NCI-H510A (cell line): ENCODE data around the gene SIX3.

Experiments
- DNase-seq: peaks from one replicate; lab custom pipeline; 2025; lab: John Stamatoyannopoulos, UW

Gene SIX3

DNA sequence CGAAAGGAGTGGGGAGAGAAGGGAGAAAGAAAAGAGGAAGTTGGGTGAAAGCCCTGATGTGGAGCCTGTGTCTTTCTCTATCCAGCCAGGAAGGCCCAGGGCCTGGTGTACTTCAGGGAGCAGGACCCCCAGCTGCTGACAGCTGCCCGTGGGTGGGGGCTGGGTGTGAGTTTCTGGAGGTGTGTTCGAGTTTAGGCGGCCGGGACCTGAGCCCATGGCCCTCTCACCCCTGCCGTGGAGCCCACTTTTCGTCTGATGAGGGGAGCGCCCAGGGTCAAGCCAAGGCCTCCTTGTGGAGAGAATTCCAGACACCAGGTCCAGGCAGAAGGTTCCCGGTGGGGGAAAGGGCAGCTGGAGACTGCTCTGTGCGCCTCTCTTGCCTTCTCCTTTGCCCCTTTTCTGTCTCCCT, 2.2 kb downstream of the SIX3 start:
- DNase-seq: no peak

DNA sequence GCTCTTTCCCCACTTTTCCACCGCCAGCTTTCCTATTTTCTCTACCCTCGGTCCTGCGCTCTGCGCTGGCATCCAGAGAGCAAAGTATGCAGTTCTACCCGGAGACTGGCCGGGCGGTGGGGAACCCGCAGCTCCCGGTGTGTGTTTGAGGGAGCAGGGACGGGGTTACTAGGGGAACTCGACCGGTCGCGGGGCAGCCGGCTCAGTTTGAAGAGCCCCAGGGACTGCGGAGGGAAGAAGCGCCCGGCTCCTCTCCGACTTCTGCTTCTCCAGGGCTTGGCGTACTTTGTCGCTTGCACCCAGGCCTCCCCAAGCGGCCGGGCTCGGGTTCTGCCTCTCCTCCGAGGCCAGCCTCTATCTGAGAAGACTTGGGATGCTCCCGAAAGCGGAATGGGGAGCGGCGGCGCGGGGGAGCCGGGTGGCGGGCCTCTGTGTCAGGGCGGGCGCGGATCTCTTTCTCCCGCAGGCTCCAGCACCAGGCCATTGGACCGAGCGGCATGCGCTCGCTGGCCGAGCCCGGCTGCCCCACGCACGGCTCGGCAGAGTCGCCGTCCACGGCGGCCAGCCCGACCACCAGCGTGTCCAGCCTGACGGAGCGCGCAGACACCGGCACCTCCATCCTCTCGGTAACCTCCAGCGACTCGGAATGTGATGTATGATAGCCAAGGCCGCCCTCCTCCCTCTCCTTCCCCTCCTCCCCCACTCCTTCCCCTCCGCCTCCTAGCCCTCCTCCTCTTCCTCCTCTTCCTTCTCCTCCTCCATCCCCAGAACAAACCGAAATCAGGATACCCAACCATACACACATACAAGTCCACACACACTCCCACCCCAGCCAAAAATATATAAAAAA, 2.8 kb downstream of the SIX3 start:
- DNase-seq: no peak

DNA sequence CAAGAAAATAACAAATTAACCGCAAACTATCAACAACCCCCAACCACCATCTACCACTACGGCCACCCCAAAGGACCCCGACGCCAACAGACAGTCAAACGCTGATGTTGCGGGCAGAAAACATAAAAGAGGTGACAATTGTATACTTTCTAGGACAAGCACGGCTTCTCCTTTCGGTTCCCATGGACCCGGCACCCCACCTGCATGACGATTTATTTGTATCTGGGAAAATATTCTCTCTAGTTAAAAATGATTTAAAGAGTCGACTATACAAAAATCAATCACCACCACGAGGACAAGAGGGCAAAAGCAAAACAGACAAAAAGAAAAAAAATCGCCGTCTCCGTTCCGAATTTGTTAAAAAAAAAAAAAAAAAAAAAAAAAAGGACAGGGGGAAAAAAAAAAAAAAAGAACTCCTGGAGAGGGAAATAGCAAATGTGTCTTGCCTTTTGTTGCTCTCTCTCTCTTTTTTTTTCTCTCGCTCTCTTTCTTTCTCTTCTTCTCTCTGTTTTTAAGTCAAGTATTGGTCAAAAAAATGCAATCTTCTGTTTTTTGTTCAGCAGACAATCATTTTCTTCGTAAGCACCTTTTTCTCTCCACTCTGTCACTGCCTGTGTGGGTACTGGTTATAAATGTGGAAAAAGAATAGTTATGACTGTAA, 3.6 kb downstream of the SIX3 start:
- DNase-seq: no peak

DNA sequence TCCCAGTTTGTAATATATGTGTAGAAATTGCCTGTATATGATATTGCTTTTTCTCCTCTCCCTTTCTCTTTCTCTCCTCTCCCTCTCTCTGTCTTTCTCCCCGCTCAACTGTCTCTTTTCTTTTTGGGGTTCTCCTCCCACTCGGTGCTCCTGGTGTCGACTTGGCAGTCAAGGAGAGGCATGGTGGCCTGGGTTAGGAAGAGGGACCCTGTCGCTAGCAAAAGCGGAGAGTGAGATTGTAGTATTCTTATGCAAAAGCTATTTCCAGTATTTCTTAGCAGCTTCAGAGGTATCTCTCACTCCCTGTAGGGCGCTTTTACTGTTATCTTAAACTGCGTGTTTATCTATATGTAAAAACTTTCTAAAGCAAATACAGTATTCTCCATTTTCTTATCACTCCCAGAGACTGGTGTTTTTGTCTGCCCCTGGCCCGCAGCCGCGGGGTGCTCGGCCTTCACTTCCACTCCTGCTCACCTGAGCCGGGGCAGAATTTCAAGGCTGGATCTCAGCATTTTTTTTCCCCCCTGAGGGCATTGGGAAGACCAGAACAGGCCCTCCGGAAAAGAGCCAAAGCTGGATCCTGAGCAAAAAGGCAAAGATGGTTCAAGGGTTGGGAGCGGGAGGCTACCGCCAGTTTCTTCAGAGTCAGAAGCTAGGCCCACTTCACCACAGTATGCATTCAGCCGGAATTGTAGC, 4.3 kb downstream of the SIX3 start:
- DNase-seq: no peak

DNA sequence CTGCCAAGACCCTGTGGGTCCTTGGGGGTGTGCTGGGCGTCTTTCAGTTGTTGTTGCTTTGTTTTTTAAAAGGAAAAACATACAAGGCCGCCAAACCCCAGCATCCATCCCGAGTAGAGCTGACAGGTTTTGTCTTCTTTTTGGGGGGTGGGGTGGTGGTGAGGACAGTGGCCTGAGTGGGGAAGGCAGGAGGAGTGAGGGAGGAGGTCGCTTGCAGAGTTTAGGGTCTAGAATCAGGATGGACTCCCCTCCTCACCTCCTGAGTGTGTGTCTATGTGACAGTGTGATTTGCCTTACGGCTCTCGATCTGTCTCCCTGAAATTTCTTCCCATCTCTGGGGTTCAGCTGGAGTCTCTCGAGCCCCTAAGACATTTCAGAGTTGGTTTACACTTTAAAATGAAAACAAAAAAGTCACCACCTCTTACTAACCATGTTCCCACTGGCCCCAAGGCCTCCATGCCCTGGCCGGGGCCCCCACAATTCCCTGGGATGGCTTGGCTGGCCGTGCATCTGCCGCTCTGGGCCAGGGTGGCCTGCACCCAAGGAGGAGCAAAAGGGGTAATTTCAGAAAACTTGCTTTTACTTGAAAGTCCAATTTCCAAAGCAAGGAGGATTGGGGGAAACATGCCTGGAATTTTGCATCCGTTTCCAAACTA, 5.0 kb downstream of the SIX3 start:
- DNase-seq: no peak

DNA sequence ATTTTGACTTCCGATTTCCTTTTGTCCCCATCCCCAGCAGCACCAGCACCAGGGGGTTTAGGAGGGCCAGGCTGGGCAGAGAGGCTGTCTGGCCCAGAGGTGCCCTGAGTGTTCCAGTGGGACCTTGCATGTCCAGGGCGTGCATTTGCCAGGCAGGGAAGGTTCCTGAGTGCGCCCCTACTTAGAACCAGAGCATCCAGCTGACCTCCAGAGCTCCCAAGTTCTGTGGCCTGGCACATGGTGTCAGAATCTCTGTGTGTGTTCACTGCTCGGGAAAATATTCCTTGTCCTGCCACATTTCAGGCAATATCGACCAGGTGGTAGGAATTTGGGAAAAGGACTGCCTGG, 5.5 kb downstream of the SIX3 start:
- no peak for DNase-seq

DNA sequence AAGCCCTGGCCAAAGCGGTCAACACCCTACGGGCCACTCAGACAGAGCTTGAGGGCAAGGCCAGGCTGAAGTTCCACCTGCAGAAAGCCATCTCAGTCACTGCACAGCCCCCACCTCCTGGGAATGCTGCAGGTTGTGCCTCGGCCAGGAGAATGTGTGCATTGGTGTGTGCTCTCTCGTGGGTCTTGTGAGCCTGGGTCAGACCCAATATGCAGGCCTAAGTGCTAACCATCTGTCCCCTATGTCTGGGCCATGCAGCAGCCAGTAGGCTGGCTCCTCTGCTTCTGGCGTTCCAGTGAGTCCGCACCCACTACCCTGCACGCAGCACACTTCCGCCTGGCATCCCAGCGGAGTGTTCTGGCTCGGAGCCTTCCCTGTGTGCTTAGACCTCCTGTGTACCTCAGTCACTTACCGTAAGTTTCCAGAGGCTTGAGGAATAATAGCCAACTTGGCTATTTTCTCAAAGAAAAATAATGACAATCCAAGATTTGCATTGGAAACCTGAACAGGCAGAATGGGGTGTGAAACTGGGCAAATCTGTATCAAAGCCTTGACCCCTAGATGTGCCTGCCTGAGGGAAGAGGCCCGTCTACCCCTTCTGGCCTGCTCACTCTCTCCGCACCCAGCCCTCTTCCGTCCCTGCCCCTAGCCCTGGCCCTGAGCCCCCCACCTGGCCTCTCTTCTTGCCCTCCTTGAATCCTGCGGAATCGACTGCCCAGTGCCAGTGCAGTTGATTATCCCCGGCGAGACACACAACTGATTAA, 7.2 kb downstream of the SIX3 start:
- no peak for DNase-seq

GRCh38 chr2:44949329-44950151, 8.0 kb downstream of the SIX3 start:
- DNase-seq: peak; percentile 71

- no peak for DNase-seq
Observed at GRCh38 chr2:44950646-44951045, 9.1 kb downstream of the SIX3 start.

- DNase-seq: no peak
Observed at GRCh38 chr2:44951124-44951523, 9.6 kb downstream of the SIX3 start.

DNA sequence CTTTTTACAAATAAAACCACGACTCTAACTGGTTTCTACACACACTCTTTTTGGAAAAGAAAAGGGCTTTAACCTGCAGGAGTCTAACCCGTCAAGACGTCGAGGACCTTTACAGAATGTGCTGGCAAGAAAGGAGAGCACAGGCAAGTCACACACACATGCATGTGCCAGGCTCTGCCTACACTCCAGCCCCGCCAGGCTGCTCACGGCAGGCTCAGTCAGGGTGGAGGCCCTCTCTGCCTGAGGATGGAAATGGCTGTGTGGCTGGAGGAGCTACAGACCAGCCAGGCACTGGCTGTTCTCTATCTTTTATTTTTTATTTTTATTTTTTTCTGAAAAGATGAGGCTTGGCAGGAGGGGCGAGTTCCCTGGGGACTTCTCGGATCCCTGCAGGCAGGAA, 10.2 kb downstream of the SIX3 start:
- DNase-seq: no peak

GRCh38 chr2:44952143-44952805, 10.8 kb downstream of the SIX3 start:
- DNase-seq: no peak

- no peak for DNase-seq
Observed at GRCh38 chr2:44952806-44953498, 11.4 kb downstream of the SIX3 start.

DNA sequence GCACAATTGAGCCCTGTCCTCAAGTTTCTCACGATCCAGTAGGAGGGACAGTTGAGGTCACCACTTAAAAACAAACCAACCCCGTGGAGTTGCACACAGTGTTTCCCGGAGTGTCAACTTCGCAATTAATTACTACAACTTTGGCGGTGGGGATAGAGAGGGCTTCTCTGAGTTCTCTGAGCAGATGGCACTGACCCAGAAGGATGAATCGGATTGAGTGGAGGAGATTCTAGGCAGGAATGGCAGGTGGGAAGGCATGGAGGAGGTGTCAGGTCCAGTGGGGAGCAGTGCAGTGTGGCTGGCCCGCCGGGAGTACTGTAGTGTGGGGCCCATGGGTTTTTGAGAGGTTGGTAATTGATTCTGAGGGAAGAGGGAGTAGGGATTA, 12.0 kb downstream of the SIX3 start:
- DNase-seq: no peak

- no peak for DNase-seq
Observed at GRCh38 chr2:44954447-44954888, 13.0 kb downstream of the SIX3 start.

GRCh38 chr2:44954889-44955592, 13.5 kb downstream of the SIX3 start:
- DNase-seq: no peak

- DNase-seq: peak; percentile 55
Observed at GRCh38 chr2:44955593-44956392, 14.3 kb downstream of the SIX3 start.

DNA sequence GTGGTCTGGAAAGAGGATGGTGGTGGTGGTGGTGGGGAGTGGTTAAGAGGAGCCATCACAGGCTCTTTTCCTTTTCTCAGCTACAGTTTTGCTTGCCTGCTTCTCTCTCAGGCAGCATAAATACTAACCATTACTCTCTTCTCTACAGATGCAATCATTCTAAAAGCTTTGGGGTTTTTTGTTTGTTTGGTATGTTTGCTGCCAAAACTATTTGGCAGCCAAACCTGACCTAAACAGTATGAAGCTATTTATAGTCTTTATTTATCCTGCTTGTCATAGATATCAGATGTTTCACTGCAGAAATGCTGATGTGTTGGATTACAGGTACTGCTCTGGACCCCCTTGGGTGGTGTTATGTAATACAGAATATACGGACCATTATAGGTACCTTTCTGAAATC, 15.3 kb downstream of the SIX3 start:
- DNase-seq: no peak
